ENCODE data around the gene EXOC6B.

- TF ChIP-seq CTCF (IDR thresholded peaks at IDR 0.05) (no peak), EP300 (IDR thresholded peaks at IDR 0.05) (no peak), POLR2A (IDR thresholded peaks at IDR 0.05) (no peak), POLR2AphosphoS5 (IDR thresholded peaks at IDR 0.05) (no peak)
Observed at GRCh38 chr2:72414137-72414760, 411.6 kb downstream of the EXOC6B start.

All from suprapubic skin (tissue), 4 donors.